Activated T-cell treated with anti-CD3 and anti-CD28 coated beads, Interleukin-2, amount 50 U/mL, for 48 hours (primary cell): ENCODE data around the gene PLEKHJ1.

ENCODE experiments used
- DNase-seq, 2 experiments: peaks; one replicate each; pipeline ENCODE4 v3.0.0-alpha.2; 2020

Gene PLEKHJ1

DNA sequence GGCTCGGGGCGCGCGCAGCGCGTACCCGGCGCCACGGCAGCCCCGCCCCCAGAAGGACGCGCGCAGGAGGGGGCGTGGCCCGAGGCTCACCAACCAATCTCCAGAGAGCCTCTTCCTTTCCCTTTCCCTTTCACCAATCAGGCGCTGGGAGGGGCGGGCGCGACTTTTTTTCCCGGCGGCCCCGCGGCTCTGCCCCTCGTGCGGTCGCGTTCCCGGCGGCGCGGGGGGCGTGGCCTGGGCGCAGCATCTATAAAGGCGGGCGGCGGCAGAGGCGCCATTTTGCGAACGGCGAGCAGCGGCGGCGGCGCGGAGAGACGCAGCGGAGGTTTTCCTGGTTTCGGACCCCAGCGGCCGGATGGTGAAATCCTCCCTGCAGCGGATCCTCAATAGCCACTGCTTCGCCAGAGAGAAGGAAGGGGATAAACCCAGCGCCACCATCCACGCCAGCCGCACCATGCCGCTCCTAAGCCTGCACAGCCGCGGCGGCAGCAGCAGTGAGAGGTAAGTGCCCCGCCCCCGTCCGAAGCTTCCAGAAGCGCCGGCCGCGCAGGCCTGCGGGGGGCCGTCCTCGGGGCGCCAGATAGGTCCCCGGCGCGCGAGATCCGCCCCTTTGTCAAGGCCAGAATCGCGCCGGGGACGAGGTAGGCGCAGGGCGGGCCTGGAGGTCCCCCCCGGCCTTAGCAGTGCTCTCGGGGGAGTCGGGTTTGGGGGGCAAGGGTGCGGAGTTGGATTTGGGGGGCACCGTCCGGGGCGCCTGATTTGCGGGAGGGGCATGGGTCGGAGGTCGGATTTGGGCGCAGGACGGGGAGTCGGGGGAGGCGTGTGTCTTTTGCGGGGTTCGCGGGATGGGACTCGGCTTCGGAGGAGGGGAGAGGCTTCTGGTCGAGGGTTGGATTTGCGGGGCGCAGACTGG is 33.4 kb upstream of the PLEKHJ1 start:
- peak; percentile 99 to 100 for DNase-seq

DNA sequence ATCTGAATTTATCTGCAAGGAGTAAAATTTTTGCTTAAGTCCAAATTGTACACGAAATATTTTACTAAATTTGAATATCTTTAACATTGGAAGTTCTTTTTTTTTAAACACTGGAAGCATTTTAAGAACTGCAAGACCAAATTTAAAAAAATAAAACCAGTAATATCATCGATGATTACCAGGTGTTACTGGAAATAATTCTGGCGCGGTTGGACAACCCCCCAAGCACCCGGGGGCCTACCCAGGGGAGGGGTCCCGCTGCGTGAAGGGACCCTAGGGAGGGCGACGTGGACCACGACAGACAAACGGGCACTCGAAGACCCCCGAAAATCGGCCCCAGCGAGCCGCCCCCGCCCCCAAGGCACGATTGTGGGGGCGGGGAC is 32.7 kb upstream of the PLEKHJ1 start:
- no peak for DNase-seq

- DNase-seq, result no peak
These were observed 32.3 kb upstream of the PLEKHJ1 start for GRCh38 chr19:2268480-2268830.

DNA sequence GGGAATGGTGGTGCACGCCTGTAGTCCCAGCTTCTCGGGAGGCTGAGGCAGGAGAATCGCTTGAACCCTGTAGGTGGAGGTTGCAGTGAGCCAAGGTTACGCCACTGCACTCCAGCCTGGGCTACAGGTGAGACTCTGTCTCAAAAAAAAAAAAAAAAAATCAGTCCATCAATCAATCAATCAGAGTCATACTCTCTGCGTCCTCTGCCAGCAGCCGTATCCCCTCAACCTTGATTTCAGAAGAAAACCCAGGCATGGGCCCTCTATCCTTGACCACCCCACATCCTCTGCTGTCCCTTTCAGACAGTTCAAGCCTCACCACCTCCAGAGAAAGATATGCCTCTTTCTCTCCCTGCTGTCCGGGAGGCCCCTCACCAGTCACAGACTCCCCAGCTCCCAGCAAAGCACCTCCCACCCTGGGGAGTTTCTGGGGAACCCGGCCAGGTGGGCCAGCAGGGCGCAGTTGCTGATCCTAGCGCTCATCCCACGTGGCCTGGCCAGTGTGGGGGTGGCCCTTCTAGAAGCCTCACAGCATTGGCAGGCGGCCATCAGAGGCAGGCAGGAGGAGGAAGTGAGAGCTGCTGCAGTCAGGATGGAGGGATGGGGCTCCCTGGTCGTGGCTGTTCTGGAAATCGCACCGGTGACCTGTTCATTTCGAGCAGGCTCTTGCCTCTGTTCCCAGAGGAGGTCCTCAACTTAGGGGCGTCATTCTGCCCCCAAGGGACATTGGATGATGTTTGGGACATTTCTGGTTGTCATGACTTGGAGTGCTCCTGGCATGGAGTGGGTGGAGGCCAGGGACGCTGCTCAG is 30.3 kb upstream of the PLEKHJ1 start:
- no peak for DNase-seq

DNA sequence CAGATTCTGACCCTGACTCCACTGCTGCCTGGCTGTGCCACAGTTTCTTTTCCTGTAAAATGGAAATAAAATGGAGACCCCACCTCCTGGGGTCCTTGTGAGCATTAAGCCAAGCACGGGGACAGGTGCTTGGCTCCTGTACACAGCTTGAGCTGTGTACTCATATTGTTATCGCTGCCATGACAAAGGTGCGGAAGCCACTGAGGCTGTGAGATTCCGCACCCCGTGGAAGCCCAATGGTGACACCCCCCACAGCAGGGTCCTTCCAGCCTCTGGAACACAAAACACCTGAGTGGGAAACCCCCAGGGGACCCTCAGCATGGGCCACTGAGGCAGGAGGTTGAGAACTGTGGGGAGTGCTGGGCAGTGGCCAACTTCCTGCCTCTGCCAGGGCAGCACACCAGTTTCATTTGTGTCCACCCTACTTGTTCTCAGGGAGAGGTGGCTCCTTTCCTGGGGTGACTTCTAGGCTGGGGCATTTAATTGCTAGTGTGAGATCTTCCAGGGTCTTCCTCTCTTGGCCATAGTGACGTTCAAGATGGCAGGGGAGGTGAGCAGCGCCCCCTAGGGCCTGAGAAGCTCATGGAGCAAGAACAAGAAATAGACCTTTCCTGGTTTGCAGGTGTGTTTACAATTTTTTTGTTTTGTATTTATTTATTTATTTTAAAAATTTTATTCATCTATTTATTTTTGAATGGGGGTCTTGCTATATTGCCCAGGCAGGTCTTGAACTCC is 25.5 kb upstream of the PLEKHJ1 start:
- peak; percentile 77 to 79 for DNase-seq

GRCh38 chr19:2260341-2260805 is 24.2 kb upstream of the PLEKHJ1 start:
- no peak for DNase-seq

DNA sequence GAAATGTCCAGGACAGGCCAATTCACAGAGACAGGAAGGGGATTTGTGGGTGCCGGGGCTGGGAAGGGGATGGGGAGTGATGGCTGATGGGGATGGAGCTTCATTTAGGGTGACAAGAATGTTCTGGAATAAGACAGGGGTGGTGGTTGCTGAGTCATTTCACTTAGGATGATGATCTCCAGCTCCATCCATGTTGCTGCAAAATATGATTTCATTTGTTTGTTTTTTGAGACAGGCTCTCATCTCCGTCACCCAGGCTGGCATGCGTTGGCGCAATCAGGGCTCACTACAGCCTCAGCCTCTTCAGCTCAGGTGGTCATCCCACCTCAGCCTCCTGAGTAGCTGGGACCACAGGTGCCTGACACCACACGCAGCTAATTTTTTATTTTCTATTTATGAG is 23.2 kb upstream of the PLEKHJ1 start:
- no peak for DNase-seq

GRCh38 chr19:2255982-2256685 is 20.0 kb upstream of the PLEKHJ1 start, which contains the start of gene JSRP1:
Gene JSRP1, minus strand, starts transcription at chr19:2256417. Its CDS starts 1,103 bp downstream, at chr19:2255314.
- no peak for DNase-seq

DNA sequence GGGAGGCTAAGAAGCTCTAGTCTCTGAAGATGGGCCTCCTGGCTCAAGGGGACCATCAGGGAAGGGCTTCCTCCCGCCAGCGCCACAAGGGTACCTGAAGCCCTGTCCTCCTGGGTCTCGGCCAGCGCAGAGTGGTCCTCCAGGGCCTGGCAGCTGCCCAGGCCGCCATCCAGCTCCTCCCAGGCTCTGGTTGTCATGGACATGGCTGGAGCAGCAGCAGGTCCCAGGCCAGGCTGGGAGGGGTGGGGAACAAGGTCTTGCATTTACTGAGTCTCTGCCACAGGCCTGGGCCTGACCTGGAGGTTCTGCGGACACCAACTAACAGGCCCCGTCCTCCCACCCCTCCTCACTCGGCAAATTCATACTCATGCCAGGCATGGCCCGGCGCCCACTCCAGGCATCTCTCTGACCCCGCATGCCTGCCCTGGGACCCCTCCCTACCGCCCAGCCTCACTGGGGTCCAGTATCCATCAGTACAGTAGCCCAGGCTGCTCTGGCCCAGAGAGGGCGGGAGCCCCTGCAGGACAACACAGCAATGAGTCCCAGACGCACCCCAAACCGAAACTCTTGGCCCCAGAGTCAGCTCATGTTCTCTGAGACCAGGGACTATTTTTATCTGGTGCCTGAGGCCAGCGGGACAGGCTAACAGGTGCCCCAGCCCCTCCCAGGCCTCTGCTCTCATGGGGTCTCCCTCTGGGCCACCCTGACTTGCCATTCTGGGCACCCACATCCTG is 19.1 kb upstream of the PLEKHJ1 start:
- no peak for DNase-seq

GRCh38 chr19:2254064-2254872 is 18.1 kb upstream of the PLEKHJ1 start:
- no peak for DNase-seq

DNA sequence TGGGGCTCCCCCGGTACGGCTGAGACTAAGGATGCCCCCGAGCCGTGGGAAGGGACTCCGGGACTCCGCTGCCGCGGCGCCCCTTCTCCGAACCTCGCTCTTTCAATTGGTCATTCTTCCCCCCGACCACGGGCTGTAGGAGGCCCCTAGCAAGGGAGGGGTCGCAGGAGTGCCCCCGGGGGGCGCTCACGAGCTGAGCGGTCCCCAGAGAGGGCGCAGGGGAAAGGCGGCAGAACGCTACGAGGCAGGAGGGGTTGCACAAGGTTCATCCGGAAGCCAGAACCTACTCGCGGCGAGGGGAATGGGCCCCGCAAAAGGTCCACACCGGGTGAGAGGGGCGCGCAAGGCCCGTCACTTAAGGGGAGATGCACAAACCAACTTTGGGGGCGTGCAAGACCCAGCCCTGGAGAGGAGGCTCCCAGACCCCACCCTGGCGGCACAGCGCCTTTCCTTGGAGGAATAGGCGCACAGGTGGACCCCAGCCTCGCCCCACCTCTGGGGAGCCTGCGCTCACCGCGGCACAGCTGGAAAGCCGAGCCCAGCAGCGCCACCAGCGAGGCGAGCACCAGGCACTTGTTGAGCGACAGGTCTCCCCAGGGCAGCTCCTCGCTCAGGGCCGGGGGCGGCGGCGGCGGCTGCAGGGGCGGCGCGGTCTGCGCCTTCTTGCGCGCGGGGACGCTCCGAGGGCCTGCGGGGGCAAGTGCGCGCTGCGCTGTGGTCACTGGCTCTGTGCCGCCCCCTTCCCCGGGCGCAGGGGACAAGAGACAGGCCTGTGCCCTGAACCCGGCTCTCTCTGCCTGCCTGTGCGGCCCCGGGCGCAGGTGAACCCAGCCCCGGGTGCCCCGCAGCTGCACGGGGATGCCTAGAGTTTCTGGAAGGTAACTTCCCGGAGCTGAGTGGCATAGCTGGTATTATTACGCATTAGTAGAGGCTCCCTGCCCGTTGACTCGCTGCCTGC is 17.3 kb upstream of the PLEKHJ1 start:
- DNase-seq, result peak; percentile 65 to 70

DNA sequence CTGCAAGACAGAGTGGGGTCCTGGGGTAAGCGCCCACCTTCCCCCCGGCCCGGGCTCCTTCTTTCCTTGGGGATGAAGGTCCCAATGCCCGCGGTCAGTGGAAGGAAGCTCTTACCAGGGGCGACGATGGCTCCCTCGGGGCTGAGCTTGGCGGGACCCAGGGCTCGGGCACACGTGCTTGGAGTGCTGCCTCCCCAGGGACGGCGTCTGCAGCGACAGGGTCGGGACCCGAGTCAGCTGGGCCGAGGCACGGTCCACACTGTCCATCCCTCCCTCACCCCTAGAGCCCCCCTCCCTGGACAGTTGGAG is 16.6 kb upstream of the PLEKHJ1 start:
- peak in 1 of 2 experiments; percentile 53 for DNase-seq

DNA sequence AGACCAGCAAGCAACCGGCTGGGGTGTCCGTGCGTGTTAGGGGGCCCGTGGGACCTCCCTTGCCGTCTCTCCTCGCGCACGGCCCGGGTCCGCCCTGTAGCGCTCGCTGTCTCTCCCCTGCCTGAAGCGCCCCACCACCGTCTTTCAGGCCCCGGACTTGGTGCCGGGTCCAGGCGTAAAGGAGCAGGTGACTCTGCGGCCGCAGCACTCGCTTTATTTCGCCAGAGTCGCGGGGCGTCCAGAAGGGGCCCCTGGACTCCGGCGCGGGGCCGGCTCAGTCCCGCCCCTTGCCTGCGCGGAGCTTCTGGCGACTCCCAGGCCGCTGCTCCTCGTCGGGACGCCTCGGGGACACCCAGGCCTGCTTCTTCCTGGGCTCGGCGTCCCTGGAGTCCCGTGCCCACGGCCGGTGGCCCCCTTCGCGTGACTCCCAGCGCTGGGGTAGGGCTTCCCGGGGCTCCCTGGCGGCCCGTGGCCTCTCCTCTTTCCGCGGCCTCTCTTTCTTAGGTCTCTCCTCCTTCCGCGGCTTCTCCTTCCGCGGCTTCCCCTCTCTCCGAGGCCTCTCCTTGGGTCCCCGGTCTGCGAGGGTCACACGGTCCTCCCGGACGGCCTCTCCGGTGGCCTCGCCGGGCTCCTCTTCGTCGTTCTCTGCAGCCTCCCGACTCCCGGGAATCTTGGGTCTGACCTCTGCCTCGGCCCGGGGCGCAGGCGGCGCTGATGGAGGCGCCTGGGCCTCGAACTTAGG is 16.1 kb upstream of the PLEKHJ1 start:
- peak; percentile 60 for DNase-seq

DNA sequence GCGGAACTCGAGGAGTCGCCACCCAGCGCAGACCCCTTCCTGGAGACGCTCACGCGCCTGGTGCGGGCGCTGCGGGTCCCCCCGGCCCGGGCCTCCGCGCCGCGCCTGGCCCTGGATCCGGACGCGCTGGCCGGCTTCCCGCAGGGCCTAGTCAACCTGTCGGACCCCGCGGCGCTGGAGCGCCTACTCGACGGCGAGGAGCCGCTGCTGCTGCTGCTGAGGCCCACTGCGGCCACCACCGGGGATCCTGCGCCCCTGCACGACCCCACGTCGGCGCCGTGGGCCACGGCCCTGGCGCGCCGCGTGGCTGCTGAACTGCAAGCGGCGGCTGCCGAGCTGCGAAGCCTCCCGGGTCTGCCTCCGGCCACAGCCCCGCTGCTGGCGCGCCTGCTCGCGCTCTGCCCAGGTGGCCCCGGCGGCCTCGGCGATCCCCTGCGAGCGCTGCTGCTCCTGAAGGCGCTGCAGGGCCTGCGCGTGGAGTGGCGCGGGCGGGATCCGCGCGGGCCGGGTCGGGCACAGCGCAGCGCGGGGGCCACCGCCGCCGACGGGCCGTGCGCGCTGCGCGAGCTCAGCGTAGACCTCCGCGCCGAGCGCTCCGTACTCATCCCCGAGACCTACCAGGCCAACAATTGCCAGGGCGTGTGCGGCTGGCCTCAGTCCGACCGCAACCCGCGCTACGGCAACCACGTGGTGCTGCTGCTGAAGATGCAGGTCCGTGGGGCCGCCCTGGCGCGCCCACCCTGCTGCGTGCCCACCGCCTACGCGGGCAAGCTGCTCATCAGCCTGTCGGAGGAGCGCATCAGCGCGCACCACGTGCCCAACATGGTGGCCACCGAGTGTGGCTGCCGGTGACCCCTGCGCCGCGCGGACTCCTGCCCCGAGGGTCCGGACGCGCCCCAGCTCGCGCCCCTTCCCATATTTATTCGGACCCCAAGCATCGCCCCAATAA is 15.3 kb upstream of the PLEKHJ1 start:
- DNase-seq, result peak in 1 of 2 experiments; percentile 63

DNA sequence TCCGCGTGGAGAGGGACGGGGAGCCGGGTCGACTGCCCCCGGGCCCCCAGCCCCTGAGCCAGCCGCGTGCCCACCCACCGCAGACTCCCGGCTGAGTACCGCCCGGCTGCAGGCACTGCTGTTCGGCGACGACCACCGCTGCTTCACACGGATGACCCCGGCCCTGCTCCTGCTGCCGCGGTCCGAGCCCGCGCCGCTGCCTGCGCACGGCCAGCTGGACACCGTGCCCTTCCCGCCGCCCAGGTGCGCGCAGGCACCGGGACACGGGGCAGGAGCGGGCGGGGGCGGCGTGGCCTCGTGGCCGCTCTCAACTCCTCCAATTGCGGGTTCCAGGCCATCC is 14.6 kb upstream of the PLEKHJ1 start:
- DNase-seq, result no peak

DNA sequence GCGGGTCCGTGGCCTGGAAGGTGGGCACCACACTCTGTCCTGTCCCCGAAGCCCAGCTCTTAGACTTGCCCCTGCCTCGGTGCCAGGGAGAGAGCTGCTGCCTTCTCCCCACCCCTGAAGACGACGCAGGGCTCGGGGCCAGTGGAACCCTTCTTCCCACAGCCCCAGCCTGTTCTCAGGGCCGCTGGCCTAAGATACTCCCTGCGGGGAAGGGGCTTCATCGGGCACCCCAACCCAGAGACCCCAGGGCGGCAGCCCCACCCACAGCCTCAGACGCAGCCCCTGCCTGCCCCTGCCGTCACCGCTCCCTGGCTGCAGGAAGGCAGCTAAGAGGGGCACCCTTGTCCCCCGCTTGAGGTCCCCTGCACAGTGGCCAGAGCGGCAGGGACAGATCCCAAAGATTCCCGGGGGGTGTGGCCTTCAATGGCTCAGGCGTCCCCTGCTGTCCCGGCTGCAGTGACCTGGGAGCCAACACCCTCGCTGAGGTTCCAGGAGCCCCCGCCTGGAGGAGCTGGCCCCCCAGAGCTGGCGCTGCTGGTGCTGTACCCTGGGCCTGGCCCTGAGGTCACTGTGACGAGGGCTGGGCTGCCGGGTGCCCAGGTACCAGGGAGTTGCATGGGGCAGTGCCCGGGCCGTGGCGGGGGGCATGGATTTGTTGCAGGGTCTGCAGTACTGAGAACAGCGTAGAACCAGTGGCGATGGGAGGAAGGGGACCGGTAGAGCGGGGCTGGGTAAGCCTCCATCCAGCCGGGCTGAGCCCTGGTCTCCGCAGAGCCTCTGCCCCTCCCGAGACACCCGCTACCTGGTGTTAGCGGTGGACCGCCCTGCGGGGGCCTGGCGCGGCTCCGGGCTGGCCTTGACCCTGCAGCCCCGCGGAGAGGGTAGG is 14.0 kb upstream of the PLEKHJ1 start:
- peak in 1 of 2 experiments; percentile 54 for DNase-seq
